K562 (cell line): ENCODE results near the gene POLR2L. TPM values are rescaled to one million over a fixed set of nuclear protein-coding genes. Genes with fewer than 3 reads are reported as not detected.

ENCODE experiments used
- ATF2 ChIP-seq: sonication (generic); formaldehyde crosslinking; IDR thresholded peaks from 2 replicates; pipeline ENCODE4 v1.8.1; 2022; ENCODE audit warnings: missing genetic modification reagents
- CGGBP1 ChIP-seq: fragments of 250-450 bp; sonication (Bioruptor Pico); IDR thresholded peaks from 2 replicates; pipeline ENCODE4 v1.9.0; 2021; ENCODE audit warnings: mild to moderate bottlenecking
- GABPA ChIP-seq: fragments of 200-800 bp; sonication (Bioruptor generic); conservative IDR thresholded peaks from 2 replicates; pipeline ENCODE4 v1.6.1; 2016; ENCODE audit warnings: low read depth, missing genetic modification characterization, missing compliant biosample characterization
- GABPB2 ChIP-seq: fragments of 250-450 bp; sonication (Bioruptor Pico); conservative IDR thresholded peaks from 2 replicates; pipeline ENCODE4 v1.5.1; 2021; ENCODE audit warnings: mild to moderate bottlenecking
- GATAD2B ChIP-seq: fragments of 450-650 bp; IDR thresholded peaks from 2 replicates; pipeline ENCODE4 v1.6.1; 2017; ENCODE audit warnings: mild to moderate bottlenecking, borderline replicate concordance
- HES1 ChIP-seq: fragments of 450-650 bp; IDR thresholded peaks from 2 replicates; pipeline ENCODE4 v1.6.1; 2016; ENCODE audit warnings: low read depth, mild to moderate bottlenecking, moderate library complexity
- HOXB6 ChIP-seq: fragments of 250-450 bp; sonication (Bioruptor Pico); IDR thresholded peaks from 2 replicates; pipeline ENCODE4 v1.5.1; 2022; ENCODE audit warnings: mild to moderate bottlenecking, borderline replicate concordance
- KAT7 ChIP-seq: sonication (generic); formaldehyde crosslinking; IDR thresholded peaks from 2 replicates; pipeline ENCODE4 v1.8.0; 2022; ENCODE audit warnings: missing genetic modification reagents, mild to moderate bottlenecking, borderline replicate concordance
- MEIS2 ChIP-seq: fragments of 450-650 bp; IDR thresholded peaks from 2 replicates; pipeline ENCODE4 v1.6.1; 2014; ENCODE audit warnings: mild to moderate bottlenecking; ENCODE audit not compliant: partially characterized antibody
- MTA3 ChIP-seq: fragments of 450-650 bp; formaldehyde crosslinking; IDR thresholded peaks from 2 replicates; pipeline ENCODE4 v1.6.1; 2017; ENCODE audit warnings: mild to moderate bottlenecking, borderline replicate concordance
- NKRF ChIP-seq: fragments of 450-650 bp; IDR thresholded peaks from 2 replicates; pipeline ENCODE4 v1.6.1; 2016; ENCODE audit warnings: borderline replicate concordance
- PHF8 ChIP-seq: fragments of 200-600 bp; sonication (generic); IDR thresholded peaks from 2 replicates; pipeline ENCODE4 v1.6.1; 2012; ENCODE audit warnings: mixed run types, mild to moderate bottlenecking, inconsistent platforms, low read length, moderate library complexity, borderline replicate concordance
- RBM39 ChIP-seq: fragments of 200-400 bp; formaldehyde crosslinking; optimal IDR thresholded peaks from 2 replicates; pipeline ENCODE3; 2018; ENCODE audit warnings: low read depth, low read length
- SRSF1 ChIP-seq: fragments of 200-400 bp; formaldehyde crosslinking; IDR thresholded peaks from 2 replicates; pipeline ENCODE4 v1.6.1; 2017; ENCODE audit warnings: mild to moderate bottlenecking, low read depth, low read length, moderate library complexity
- U2AF2 ChIP-seq: fragments of 200-400 bp; formaldehyde crosslinking; optimal IDR thresholded peaks from 2 replicates; pipeline ENCODE3; 2017; ENCODE audit warnings: low read depth, mild to moderate bottlenecking, low read length
- VEZF1 ChIP-seq: fragments of 200-800 bp; sonication (Bioruptor generic); IDR thresholded peaks from 2 replicates; pipeline ENCODE4 v1.6.1; 2017; ENCODE audit warnings: missing genetic modification characterization, missing compliant biosample characterization
- ZBTB1 ChIP-seq: sonication (generic); formaldehyde crosslinking; IDR thresholded peaks from 2 replicates; pipeline ENCODE4 v1.8.1; 2023; ENCODE audit warnings: missing genetic modification reagents, low read depth, mild to moderate bottlenecking, borderline replicate concordance
- ZNF253 ChIP-seq: fragments of 250-450 bp; sonication (Bioruptor Pico); conservative IDR thresholded peaks from 2 replicates; pipeline ENCODE4 v1.6.1; 2021; ENCODE audit warnings: mild to moderate bottlenecking
- ZNF639 ChIP-seq, 2 experiments: fragments of 200-800 bp in 1 of 2; sonication (Bioruptor generic) in 1 of 2; sonication (generic) in 1 of 2; formaldehyde crosslinking in 1 of 2; IDR thresholded peaks in 1 of 2; conservative IDR thresholded peaks in 1 of 2; 2 replicates each; pipeline versions ENCODE4 v1.5.0 to v1.6.1; 2016 to 2020; ENCODE audit warnings: missing compliant biosample characterization in 1 of 2, missing genetic modification characterization in 1 of 2, missing genetic modification reagents in 1 of 2
- polyA plus RNA-seq, 8 experiments: library from polyadenylated mRNA; depleted of rRNA in 4 of 8; stranded (reverse) in 5 of 8; unstranded in 3 of 8; fragments of >200 nt; fragmentation: Nextera tagmentation in 2 of 8; fragmentation: Illumina TruSeq in 1 of 8; extraction: Ambion mirVana in 2 of 8; extraction: Trizol in 1 of 8; gene quantifications; 2 replicates each; pipeline versions ENCODE4 v1.2.1 to v1.2.3, GENCODE V29; 2011 to 2014; ENCODE audit warnings: inconsistent platforms in 1 of 8, missing spikeins in 1 of 8
- total RNA-seq, 7 experiments: library from RNA; depleted of rRNA in 6 of 7; stranded (reverse); fragments of >200 nt in 6 of 7; fragmentation: Illumina TruSeq in 2 of 7; extraction: Trizol in 2 of 7; gene quantifications; 2 replicates each; pipeline versions ENCODE4 v1.2.1 to v1.2.3, GENCODE V29; 2011 to 2021; ENCODE audit warnings: low replicate concordance in 1 of 7

Gene POLR2L
- total and polyA plus RNA-seq, 9 of the 15 experiments (the other 6 are each of a cell fraction or from before 2014, with no cell fraction given), result 38.3 to 688 (median 108) TPM

DNA sequence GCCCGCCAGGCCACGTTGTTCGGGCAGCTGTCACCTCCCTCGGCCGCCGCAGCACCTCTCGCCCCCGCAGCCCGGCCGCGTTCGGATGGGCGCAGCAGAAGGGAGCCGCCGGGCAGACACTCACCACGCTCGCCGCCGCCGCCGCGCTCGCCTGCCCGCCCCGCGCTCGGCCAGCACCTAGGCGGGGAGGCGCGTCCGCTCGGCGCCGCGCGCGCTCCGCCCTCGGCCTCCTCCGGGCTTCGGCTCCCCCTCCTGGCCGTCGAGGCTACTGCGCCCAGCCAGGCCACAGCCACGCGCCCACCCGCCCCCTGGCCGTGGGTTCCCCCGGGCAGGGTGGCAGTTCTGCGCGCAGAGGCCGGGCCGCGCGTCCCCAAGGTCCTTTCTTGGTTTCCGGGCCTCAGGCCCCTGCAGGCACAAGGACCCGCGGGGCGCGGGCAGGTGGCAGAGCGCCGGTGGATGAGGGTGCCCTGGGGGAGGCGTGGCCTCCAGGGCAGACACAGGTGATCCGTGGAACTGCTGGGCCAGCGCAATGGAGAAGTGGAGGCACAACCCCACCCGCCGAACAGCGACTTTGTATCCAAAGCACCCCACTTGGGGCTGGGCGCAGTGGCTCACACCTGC lies 44.1 kb downstream of the POLR2L start, which contains the start of gene SLC25A22 (continued):
- peak; percentile 42; the same call in 1 of the 2 replicates for TF ChIP-seq PHF8
- TF ChIP-seq KAT7 (CRISPR knock-in tag), result no peak
- TF ChIP-seq ATF2 (CRISPR knock-in tag), result no peak
- no peak for TF ChIP-seq GABPB2 (CRISPR knock-in tag)
- TF ChIP-seq U2AF2, result no peak
- no peak for TF ChIP-seq MEIS2
- peak; percentile 78 for TF ChIP-seq MTA3
- TF ChIP-seq ZNF253 (CRISPR knock-in tag), result no peak
- TF ChIP-seq GATAD2B, result peak; percentile 68; the same call in 1 of the 2 replicates
- peak; percentile 70; the same call in 1 of the 2 replicates for TF ChIP-seq VEZF1
- TF ChIP-seq GABPA (tag), result no peak; the same call in 1 of the 2 replicates
- TF ChIP-seq RBM39, result no peak
- TF ChIP-seq ZBTB1 (CRISPR knock-in tag), result no peak
- no peak for TF ChIP-seq HOXB6 (CRISPR knock-in tag)
- TF ChIP-seq NKRF, result no peak
- no peak for TF ChIP-seq CGGBP1 (CRISPR knock-in tag)
- no peak for TF ChIP-seq HES1
- TF ChIP-seq ZNF639 (CRISPR knock-in tag; conservative IDR thresholded peaks at IDR 0.05 in 1 of 2, IDR thresholded peaks at IDR 0.05 in 1 of 2), result no peak
- no peak for TF ChIP-seq SRSF1
